H1 (cell line): ENCODE measurements around the gene ACP6. TPM values are rescaled to one million over a fixed set of nuclear protein-coding genes. Genes with fewer than 3 reads are reported as not detected.

ENCODE experiments used
- CTCF ChIA-PET: fragments of 300-600 bp; sonication (Branson Sonifier 250); formaldehyde crosslinking; loops from one replicate; lab custom pipeline; 2021; ENCODE audit not compliant: partially characterized antibody; lab: Charles Lee
- POLR2A ChIA-PET: fragments of 300-600 bp; sonication (Branson Sonifier 250); formaldehyde crosslinking; loops from one replicate; lab custom pipeline; 2021; ENCODE audit warnings: inconsistent platforms; ENCODE audit not compliant: partially characterized antibody; lab: Charles Lee
- DNase-seq, 2 experiments: peaks; one replicate each; pipeline versions ENCODE4 v3.0.0 to v3.0.0-alpha.2; 2010 to 2022; ENCODE audit warnings: low spot score in 2 of 2, low read depth in 1 of 2, mixed read lengths in 1 of 2
- FAIRE-seq: peaks from 2 replicates; lab custom pipeline; 2011; peaks lifted over from hg19 to GRCh38; lab: Jason Lieb, UNC
- H2AFZ ChIP-seq: 2 replicates; pipeline ENCODE4 v1.8.1; 2012; ENCODE audit warnings: low read length, inconsistent platforms
- H2AK5ac ChIP-seq: 2 replicates; pipeline ENCODE4 v1.6.1; 2013; ENCODE audit warnings: low read depth, low read length
- H2BK120ac ChIP-seq: replicated peaks from 2 replicates; pipeline ENCODE3; 2013; ENCODE audit warnings: low read depth, low read length, inconsistent platforms
- H2BK12ac ChIP-seq: 2 replicates; pipeline ENCODE4 v1.6.1; 2013; ENCODE audit warnings: low read depth, low read length
- H2BK15ac ChIP-seq: 2 replicates; pipeline ENCODE4 v1.6.1; 2013; ENCODE audit warnings: low read length
- H2BK20ac ChIP-seq: 2 replicates; pipeline ENCODE4 v1.6.1; 2013; ENCODE audit warnings: low read length
- H2BK5ac ChIP-seq: 2 replicates; pipeline ENCODE4 v1.6.1; 2013; ENCODE audit warnings: low read depth, low read length
- H3K14ac ChIP-seq: 2 replicates; pipeline ENCODE4 v1.6.1; 2013; ENCODE audit warnings: inconsistent platforms; ENCODE audit not compliant: insufficient read length
- H3K18ac ChIP-seq: 2 replicates; pipeline ENCODE4 v1.6.1; 2013; ENCODE audit warnings: low read length; ENCODE audit errors: extremely low read depth
- H3K23ac ChIP-seq: 2 replicates; pipeline ENCODE4 v1.6.1; 2013; ENCODE audit warnings: inconsistent platforms; ENCODE audit not compliant: insufficient read length
- H3K23me2 ChIP-seq: 2 replicates; pipeline ENCODE4 v1.6.1; 2013; ENCODE audit warnings: low read depth, low read length
- H3K27ac ChIP-seq: 2 replicates; pipeline ENCODE4 v1.6.1; 2011; ENCODE audit warnings: low read depth, low read length, inconsistent platforms
- H3K27me3 ChIP-seq, 4 experiments: replicated peaks in 1 of 4; 1 replicate in 1 of 4; 2 replicates in 3 of 4; pipeline versions ENCODE4 v1.6.1 to v1.8.1; 2011 to 2013; ENCODE audit warnings: low read length in 3 of 4, mild to moderate bottlenecking in 3 of 4, inconsistent platforms in 2 of 4, mixed read lengths in 2 of 4, moderate library complexity in 1 of 4; ENCODE audit not compliant: control insufficient read depth in 3 of 4, insufficient read depth in 3 of 4; ENCODE audit errors: extremely low read depth in 1 of 4
- H3K36me3 ChIP-seq, 4 experiments: 2 replicates each; pipeline versions ENCODE4 v1.6.1 to v1.8.1; 2011 to 2013; ENCODE audit warnings: mild to moderate bottlenecking in 4 of 4, low read length in 3 of 4, moderate library complexity in 2 of 4, control low read depth in 1 of 4, inconsistent platforms in 1 of 4; ENCODE audit not compliant: insufficient read depth in 4 of 4, control insufficient read depth in 2 of 4
- H3K4ac ChIP-seq: replicated peaks from 2 replicates; pipeline ENCODE3; 2013; ENCODE audit warnings: low read length, low read depth, mixed read lengths, inconsistent platforms; ENCODE audit not compliant: insufficient read length
- H3K4me1 ChIP-seq, 4 experiments: replicated peaks in 1 of 4; 1 replicate in 1 of 4; 2 replicates in 3 of 4; pipeline versions ENCODE4 v1.6.1 to v1.8.1; 2011 to 2013; ENCODE audit warnings: low read length in 3 of 4, inconsistent platforms in 2 of 4, mixed read lengths in 1 of 4; ENCODE audit not compliant: insufficient read depth in 4 of 4, control insufficient read depth in 3 of 4
- H3K4me2 ChIP-seq, 2 experiments: 2 replicates each; pipeline versions ENCODE4 v1.6.1 to v1.8.1; 2011 to 2013; ENCODE audit warnings: low read depth in 2 of 2, low read length in 2 of 2, control low read depth in 1 of 2, inconsistent platforms in 1 of 2, mild to moderate bottlenecking in 1 of 2; ENCODE audit not compliant: insufficient read depth in 1 of 2
- H3K4me3 ChIP-seq, 4 experiments: fragments of 200-600, 300-600 bp in 1 of 4; sonication (generic), shearing (Covaris generic), sonication (Bioruptor Twin) in 1 of 4; 2 replicates each; pipeline versions ENCODE4 v1.5.1 to v1.8.1; 2011 to 2016; ENCODE audit warnings: low read length in 4 of 4, low read depth in 3 of 4, control low read depth in 2 of 4, inconsistent platforms in 2 of 4, mild to moderate bottlenecking in 2 of 4, mixed read lengths in 1 of 4, moderate library complexity in 1 of 4; ENCODE audit not compliant: insufficient read depth in 2 of 4; ENCODE audit errors: extremely low read depth in 1 of 4
- H3K56ac ChIP-seq: replicated peaks from 2 replicates; pipeline ENCODE3; 2013; ENCODE audit warnings: low read depth, mild to moderate bottlenecking, mixed read lengths, low read length, inconsistent platforms; ENCODE audit not compliant: insufficient read length
- H3K79me1 ChIP-seq: 2 replicates; pipeline ENCODE4 v1.6.1; 2013; ENCODE audit warnings: low read depth, low read length, control low read depth
- H3K79me2 ChIP-seq, 2 experiments: 2 replicates each; pipeline versions ENCODE4 v1.6.1 to v1.8.1; 2012 to 2013; ENCODE audit warnings: low read length in 2 of 2, mild to moderate bottlenecking in 2 of 2, inconsistent platforms in 1 of 2; ENCODE audit not compliant: insufficient read depth in 2 of 2, control insufficient read depth in 1 of 2
- H3K9ac ChIP-seq, 4 experiments: replicated peaks in 1 of 4; 1 replicate in 1 of 4; 2 replicates in 3 of 4; pipeline versions ENCODE4 v1.6.1 to v1.8.1; 2011 to 2013; ENCODE audit warnings: low read depth in 3 of 4, low read length in 3 of 4, control low read depth in 2 of 4, mild to moderate bottlenecking in 2 of 4, moderate library complexity in 2 of 4, inconsistent platforms in 1 of 4; ENCODE audit errors: extremely low read depth in 1 of 4
- H3K9me3 ChIP-seq, 2 experiments: 2 replicates each; pipeline versions ENCODE4 v1.6.1 to v1.8.1; 2012 to 2013; ENCODE audit warnings: mild to moderate bottlenecking in 2 of 2, moderate library complexity in 2 of 2, control low read depth in 1 of 2, inconsistent platforms in 1 of 2, low read depth in 1 of 2, low read length in 1 of 2, mixed read lengths in 1 of 2; ENCODE audit not compliant: insufficient read depth in 2 of 2
- H4K20me1 ChIP-seq, 2 experiments: replicated peaks in 1 of 2; 2 replicates each; pipeline versions ENCODE3 to v1.8.1; 2011 to 2013; ENCODE audit warnings: inconsistent platforms in 2 of 2, low read length in 2 of 2, mild to moderate bottlenecking in 1 of 2; ENCODE audit not compliant: insufficient read depth in 2 of 2, control insufficient read depth in 1 of 2
- H4K5ac ChIP-seq: 2 replicates; pipeline ENCODE4 v1.6.1; 2013; ENCODE audit warnings: low read length, low read depth, mixed read lengths, inconsistent platforms; ENCODE audit not compliant: insufficient read length
- H4K8ac ChIP-seq: 2 replicates; pipeline ENCODE4 v1.8.0; 2013; ENCODE audit warnings: mild to moderate bottlenecking, moderate library complexity, low read length, inconsistent platforms; ENCODE audit not compliant: insufficient read depth; ENCODE audit errors: extremely low read depth
- H4K91ac ChIP-seq: replicated peaks from 2 replicates; pipeline ENCODE3; 2013; ENCODE audit warnings: low read length, mixed read lengths, inconsistent platforms; ENCODE audit not compliant: insufficient read length
- KDM1A ChIP-seq: fragments of 200-600, 300-600 bp; sonication (generic); IDR thresholded peaks from 2 replicates; pipeline ENCODE4 v1.7.1; 2016; ENCODE audit warnings: mild to moderate bottlenecking, low read length, borderline replicate concordance
- SIRT6 ChIP-seq: IDR thresholded peaks from one replicate; pipeline ENCODE4 v1.7.1; 2012; ENCODE audit warnings: low read length, inconsistent platforms
- SP2 ChIP-seq: IDR thresholded peaks from 2 replicates; pipeline ENCODE4 v1.6.1; 2012; ENCODE audit warnings: mild to moderate bottlenecking, low read length, inconsistent platforms
- TCF12 ChIP-seq: IDR thresholded peaks from 2 replicates; pipeline ENCODE4 v1.6.1; 2011; ENCODE audit warnings: low read depth, mild to moderate bottlenecking, low read length
- WGBS, 2 experiments: shearing (Covaris generic) in 1 of 2; methylation state at CpG; one replicate each; pipeline versions ENCODE4 v1.1.6 to v1.1.7; 2013 to 2015; ENCODE audit warnings: low lambda C conversion rate in 2 of 2, mixed read lengths in 2 of 2, inconsistent platforms in 1 of 2, low coverage in 1 of 2, missing lambda C conversion rate in 1 of 2; ENCODE audit not compliant: insufficient replicate concordance in 2 of 2, insufficient coverage in 1 of 2, insufficient read length in 1 of 2; ENCODE audit errors: extremely low coverage in 1 of 2, missing lambda C conversion rate in 1 of 2; 5-methylcytosine and 5-hydroxymethylcytosine counted together
- polyA plus RNA-seq, 7 experiments: library from polyadenylated mRNA; depleted of rRNA in 3 of 7; stranded (reverse) in 5 of 7; unstranded in 2 of 7; fragments of >200 nt in 5 of 7; fragments of 200-250 nt in 2 of 7; gene quantifications; 1 replicate in 5 of 7; 2 replicates in 1 of 7; 4 replicates in 1 of 7; pipeline versions ENCODE4 v1.2.1 to v1.2.3, GENCODE V29; 2011 to 2013; ENCODE audit warnings: missing spikeins in 2 of 7, mixed read lengths in 2 of 7
- total RNA-seq: library from RNA; stranded (reverse); fragmentation: NEBNext Ultra II Directional; extraction: Animal tissue kit (Norgen Biotek cat#: 25700); gene quantifications from 2 replicates; pipeline ENCODE4 v1.2.1, GENCODE V29; 2021

ACP6 gene
- total and polyA plus RNA-seq, 2 of the 8 experiments (the other 6 are each of a cell fraction or from before 2014, with no cell fraction given) = 11.4 to 17.7 TPM

- DNase-seq (no peak), FAIRE-seq (no peak)
- H2BK5ac ChIP-seq = no peak overlapping the region
- H3K4ac ChIP-seq = no peak overlapping the region
- ChIA-PET CTCF (interaction anchor here (0.9 to 1.0 kb wide), 2 partner anchors 127 to 230 kb away, joined by 3 to 5 read pairs; no protein-coding TSS in a partner anchor), POLR2A (interaction anchor here (0.9 kb wide), 1 partner anchor 10 kb away, joined by 3 read pairs; no protein-coding TSS in a partner anchor)
- no peaks in the 10 kb centered on the region for H3K27me3 ChIP-seq
- H2BK12ac ChIP-seq = no peak overlapping the region
- WGBS, 2 experiments = 91% methylated on average over 2 of the region's 2 CpGs; no CpG with 5 or more reads in 1 of the 2 experiments
- no peak overlapping the region for H3K23ac ChIP-seq
- no peak overlapping the region for H2BK15ac ChIP-seq
- peaks cover 1 to 2% of the 10 kb centered on the region in 2 experiments for H4K20me1 ChIP-seq
- H3K18ac ChIP-seq = no peak overlapping the region
- H3K23me2 ChIP-seq = no peaks in the 10 kb centered on the region
- H4K5ac ChIP-seq = no peak overlapping the region
- no peak overlapping the region for H3K4me2 ChIP-seq
- H3K56ac ChIP-seq = no peak overlapping the region
- peaks cover 3% of the 10 kb centered on the region; the same call in 1 of the 2 replicates for H3K79me1 ChIP-seq
- no peak overlapping the region for H2AFZ ChIP-seq
- H4K8ac ChIP-seq = no peak overlapping the region
- TF ChIP-seq KDM1A = no peak
- no peak for TF ChIP-seq SIRT6
- no peak for TF ChIP-seq TCF12
- no peak for TF ChIP-seq SP2
- H3K4me3 ChIP-seq = no peak overlapping the region
- H3K9me3 ChIP-seq = no peaks in the 10 kb centered on the region
- peaks cover 19 to 46% (median 38%) of the 10 kb centered on the region in 4 experiments for H3K36me3 ChIP-seq
- no peak overlapping the region for H2BK20ac ChIP-seq
- peaks cover 0 to 1% (median 0%) of the 10 kb centered on the region in 4 experiments; a peak in 3 of 7 replicates for H3K4me1 ChIP-seq
- H3K9ac ChIP-seq = no peak overlapping the region
- H2AK5ac ChIP-seq = no peak overlapping the region
- no peak overlapping the region for H3K14ac ChIP-seq
- no peak overlapping the region for H2BK120ac ChIP-seq
- H4K91ac ChIP-seq = no peak overlapping the region
- no peaks in the 10 kb centered on the region for H3K79me2 ChIP-seq
- H3K27ac ChIP-seq = no peak overlapping the region
Observed at GRCh38 chr1:147622731-147623130, 47.6 kb downstream of the ACP6 start.
